Measurements from ENCODE around the gene JMJD1C.

- no peak for TF ChIP-seq GATA3 (IDR thresholded peaks at IDR 0.05; ENCODE audit: low read depth, low read length)
- TF ChIP-seq GATA2 (IDR thresholded peaks at IDR 0.05; ENCODE audit: low read depth, low read length): no peak
These were observed 227.3 kb downstream of the JMJD1C start for GRCh38 chr10:63238501-63238900.

All from SH-SY5Y (cell line).